Stimulated activated CD8-positive, alpha-beta memory T cell treated with anti-CD3 and anti-CD28 coated beads, Interleukin-2, amount 100 ng/mL, for 1 hour (primary cell): ENCODE results near the gene UQCC3.
"Not testable (repeated sequence)": the region's sequence is repeated elsewhere in the genome, so short reads cannot be mapped to it uniquely, and the experiment has no call there.

Experiments
- DNase-seq, 2 donors: peaks; one replicate each; pipeline ENCODE4 v3.0.0-alpha.2; 2020; ENCODE audit warnings: low read depth in 2 of 2

Gene UQCC3

GRCh38 chr11:62703921-62704320 is 32.4 kb downstream of the UQCC3 start:
- not testable (repeated sequence) for DNase-seq

- DNase-seq = no peak
These were observed 33.9 kb downstream of the UQCC3 start for GRCh38 chr11:62705413-62705812.

- DNase-seq = peak; percentile 90 to 92
These were observed 34.7 kb downstream of the UQCC3 start for GRCh38 chr11:62705880-62706849.

GRCh38 chr11:62706850-62707247 is 35.4 kb downstream of the UQCC3 start:
- no peak for DNase-seq

- DNase-seq = no peak
These were observed 35.9 kb downstream of the UQCC3 start, which contains the start of the genes BSCL2 and GNG3 for GRCh38 chr11:62707277-62707861. TSS of gene BSCL2 (minus strand) at chr11:62707424. CDS start at chr11:62707195, 229 bp downstream. TSS of gene GNG3 (plus strand) at chr11:62707676. CDS start at chr11:62708296, 620 bp downstream.

- DNase-seq = no peak
These were observed 36.9 kb downstream of the UQCC3 start for GRCh38 chr11:62708392-62708791.

GRCh38 chr11:62708793-62709192 is 37.3 kb downstream of the UQCC3 start:
- no peak for DNase-seq

- DNase-seq = peak; percentile 90 to 93
These were observed 38.0 kb downstream of the UQCC3 start for GRCh38 chr11:62709247-62710000.

- no peak for DNase-seq
These were observed 38.5 kb downstream of the UQCC3 start for GRCh38 chr11:62710001-62710345.

GRCh38 chr11:62712276-62712812 is 40.9 kb downstream of the UQCC3 start:
- DNase-seq = no peak

- DNase-seq = no peak
These were observed 41.4 kb downstream of the UQCC3 start for GRCh38 chr11:62712861-62713260.

- no peak for DNase-seq
These were observed 41.9 kb downstream of the UQCC3 start for GRCh38 chr11:62713343-62713742.

- DNase-seq = no peak
These were observed 44.0 kb downstream of the UQCC3 start for GRCh38 chr11:62715150-62716130.

- no peak for DNase-seq
These were observed 44.7 kb downstream of the UQCC3 start for GRCh38 chr11:62716206-62716605.

- DNase-seq = no peak
These were observed 45.3 kb downstream of the UQCC3 start for GRCh38 chr11:62716816-62717215.

GRCh38 chr11:62719302-62719978 is 48.0 kb downstream of the UQCC3 start:
- DNase-seq = no peak

GRCh38 chr11:62721994-62722393 is 50.5 kb downstream of the UQCC3 start:
- no peak for DNase-seq
